ENCODE measurements around the gene ITPRIPL2. TPM values are rescaled to one million over a fixed set of nuclear protein-coding genes. Genes with fewer than 3 reads are reported as not detected.

ITPRIPL2 gene
- total RNA-seq, 2 donors from 2014 or later, result 5.8 to 6.9 TPM

GRCh38 chr16:19164285-19164684 is 50.5 kb downstream of the ITPRIPL2 start:
- no peak overlapping the region for H3K27ac Mint-ChIP-seq

GRCh38 chr16:19165101-19165500 is 51.3 kb downstream of the ITPRIPL2 start:
- Mint-ChIP-seq H3K9me3 (peaks cover 6% of the 10 kb centered on the region), H3K36me3 (ENCODE audit: low read depth) (no peaks in the 10 kb centered on the region), H3K4me1 (no peaks in the 10 kb centered on the region), H3K27ac (no peak overlapping the region), H3K27me3 (peaks cover 13% of the 10 kb centered on the region), H3K4me3 (no peak overlapping the region)
- ATAC-seq (replicated peaks), result no peak

More at GRCh38 chr16:19164285-19164684, 50.5 kb downstream of the ITPRIPL2 start:
- Mint-ChIP-seq H3K27me3 (peaks cover 5% of the 10 kb centered on the region), H3K36me3 (ENCODE audit: low read depth) (no peaks in the 10 kb centered on the region), H3K4me1 (no peaks in the 10 kb centered on the region), H3K4me3 (no peak overlapping the region), H3K9me3 (peaks cover 6% of the 10 kb centered on the region)
- no peak for ATAC-seq (replicated peaks)

- no peak for ATAC-seq (replicated peaks)
- peaks cover 6% of the 10 kb centered on the region for H3K9me3 Mint-ChIP-seq
- no peaks in the 10 kb centered on the region for H3K4me1 Mint-ChIP-seq
- peaks cover 17% of the 10 kb centered on the region for H3K27me3 Mint-ChIP-seq
- no peak overlapping the region for H3K4me3 Mint-ChIP-seq
- H3K36me3 Mint-ChIP-seq (ENCODE audit: low read depth), result no peaks in the 10 kb centered on the region
- no peak overlapping the region for H3K27ac Mint-ChIP-seq
Observed at GRCh38 chr16:19166500-19166899, 52.7 kb downstream of the ITPRIPL2 start.

GRCh38 chr16:19167710-19168370 is 54.1 kb downstream of the ITPRIPL2 start, which contains the start of gene SYT17:
Gene SYT17, plus strand, starts transcription at chr16:19168240. Its CDS starts 407 bp downstream, at chr16:19168647.
- no peak within 1 kb of the TSS for H3K4me3 Mint-ChIP-seq

GRCh38 chr16:19168371-19169081 is 54.8 kb downstream of the ITPRIPL2 start:
- Mint-ChIP-seq H3K27me3 (peaks cover 24% of the 10 kb centered on the region), H3K36me3 (ENCODE audit: low read depth) (no peaks in the 10 kb centered on the region), H3K9me3 (peaks cover under 1% of the 10 kb centered on the region), H3K27ac (no peak overlapping the region), H3K4me1 (no peaks in the 10 kb centered on the region), H3K4me3 (no peak overlapping the region)
- ATAC-seq (replicated peaks), result no peak

More at GRCh38 chr16:19167710-19168370, 54.1 kb downstream of the ITPRIPL2 start, which contains the start of gene SYT17:
- Mint-ChIP-seq H3K27me3 (peaks cover 28% of the 10 kb centered on the region), H3K9me3 (peaks cover 6% of the 10 kb centered on the region), H3K4me1 (no peaks in the 10 kb centered on the region), H3K27ac (no peak within 1 kb of the TSS), H3K36me3 (ENCODE audit: low read depth) (no peaks in the 10 kb centered on the region)
- ATAC-seq (replicated peaks), result peak; percentile 82

GRCh38 chr16:19169082-19169639 is 55.4 kb downstream of the ITPRIPL2 start:
- H3K9me3 Mint-ChIP-seq, result no peaks in the 10 kb centered on the region
- H3K27me3 Mint-ChIP-seq, result peaks cover 24% of the 10 kb centered on the region
- H3K36me3 Mint-ChIP-seq (ENCODE audit: low read depth), result no peaks in the 10 kb centered on the region
- H3K4me3 Mint-ChIP-seq, result no peak overlapping the region
- H3K4me1 Mint-ChIP-seq, result no peaks in the 10 kb centered on the region
- no peak for ATAC-seq (replicated peaks)
- no peak overlapping the region for H3K27ac Mint-ChIP-seq

GRCh38 chr16:19170043-19170655 is 56.4 kb downstream of the ITPRIPL2 start:
- Mint-ChIP-seq H3K36me3 (ENCODE audit: low read depth) (no peaks in the 10 kb centered on the region), H3K27ac (no peak overlapping the region), H3K9me3 (no peaks in the 10 kb centered on the region), H3K27me3 (peaks cover 24% of the 10 kb centered on the region), H3K4me3 (no peak overlapping the region), H3K4me1 (no peaks in the 10 kb centered on the region)
- ATAC-seq (replicated peaks), result no peak

Other genes with a start within 250 kb of the ITPRIPL2 start
- gene SMG1, start 187.6 kb upstream of the ITPRIPL2 start, total RNA-seq, result 100 to 1,000 TPM; 166 to 216 TPM
- not detected for gene TMC7, start 130.0 kb upstream of the ITPRIPL2 start, total RNA-seq
- 10 to 100 TPM; 11.6 to 18.2 TPM for gene COQ7, start 46.4 kb upstream of the ITPRIPL2 start, total RNA-seq
- gene SYT17, start 54.3 kb downstream of the ITPRIPL2 start, total RNA-seq, result not detected
- gene CLEC19A, start 171.8 kb downstream of the ITPRIPL2 start, total RNA-seq, result not detected